CD4-positive, alpha-beta T cell treated with Interleukin-2 at 100 ng/mL for 4 hours (primary cell): ENCODE measurements around the gene CPN2.

Source experiments
- DNase-seq: peaks from one replicate; pipeline ENCODE4 v3.0.0-alpha.2; 2020; ENCODE audit warnings: low spot score

Gene CPN2

GRCh38 chr3:194293546-194294198 is 57.5 kb downstream of the CPN2 start:
- DNase-seq = no peak

- DNase-seq = no peak
Measured at GRCh38 chr3:194292331-194292730, 58.8 kb downstream of the CPN2 start.
